IPS-NIHi11 (cell line): ENCODE results near the gene UBASH3A.
A peak's percentile ranks its signal among the peaks of the same experiment; 100 is the strongest.

Experiments
- DNase-seq: peaks from one replicate; pipeline ENCODE4 v3.0.0; 2012; ENCODE audit warnings: mixed read lengths, low spot score

The UBASH3A gene

DNA sequence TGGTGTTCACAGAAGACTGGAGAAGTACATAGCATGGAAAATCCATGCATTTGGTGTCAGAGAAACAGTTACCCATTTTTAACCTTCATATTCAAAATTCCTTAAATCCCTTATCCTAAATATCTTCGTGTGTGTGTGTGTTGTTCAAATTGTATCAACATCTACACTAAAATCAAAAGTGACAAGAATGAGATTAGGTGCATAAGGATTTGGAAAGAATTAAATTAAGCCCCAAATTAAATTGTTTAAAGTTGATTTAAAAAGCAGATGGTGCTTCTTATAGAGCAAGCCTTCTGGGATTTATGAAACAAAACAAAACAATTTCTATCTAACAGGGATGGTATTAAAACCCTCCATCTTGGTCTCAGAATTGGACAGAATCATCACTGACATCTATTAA lies 87.6 kb downstream of the UBASH3A start:
- no peak for DNase-seq

- DNase-seq: no peak
Measured at GRCh38 chr21:42492201-42492600, 88.5 kb downstream of the UBASH3A start.

DNA sequence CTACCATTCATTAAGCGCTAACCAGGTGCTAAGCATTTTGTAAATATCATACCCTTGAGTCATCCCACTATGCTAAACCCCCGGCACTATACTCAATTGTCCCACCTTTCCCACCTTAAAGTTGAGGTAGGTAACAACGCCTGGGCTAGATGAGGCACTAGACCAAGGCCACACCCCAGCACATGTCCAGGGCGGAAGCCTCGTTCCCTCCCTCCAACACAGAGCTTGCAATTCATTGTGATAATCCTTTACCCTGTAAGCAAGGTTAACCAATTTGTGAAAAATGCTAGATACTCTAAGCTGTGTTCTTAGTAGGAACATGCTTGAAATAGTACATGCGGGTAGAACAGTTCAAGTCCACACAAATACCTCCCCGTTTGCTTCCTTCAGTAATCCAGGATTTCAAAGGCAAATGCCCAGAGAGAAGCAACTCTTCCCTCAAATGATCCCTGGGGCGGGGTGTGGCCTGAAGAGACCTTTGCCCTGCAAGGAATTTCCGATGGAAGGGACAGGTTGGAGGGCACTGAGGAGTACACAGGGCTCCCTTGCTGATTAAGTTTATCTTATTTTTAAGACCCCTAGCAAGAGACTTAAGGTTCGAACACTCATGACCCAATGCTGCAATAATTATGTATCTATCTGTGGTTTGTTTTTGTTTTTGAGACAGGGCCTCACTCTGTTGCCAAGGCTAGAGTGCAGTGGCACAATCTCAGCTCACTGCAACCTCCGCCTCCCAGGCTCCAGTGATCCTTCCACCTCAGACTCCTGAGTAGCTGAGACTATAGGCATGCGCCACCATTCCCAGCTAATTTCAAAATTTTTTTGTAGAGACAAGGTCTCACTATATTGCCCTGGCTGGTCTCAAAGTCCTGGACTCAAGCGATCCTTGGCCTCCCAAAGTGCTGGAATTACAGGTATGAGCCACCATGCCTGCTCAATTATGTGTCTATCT lies 89.7 kb downstream of the UBASH3A start:
- no peak for DNase-seq

GRCh38 chr21:42495027-42495426 lies 91.3 kb downstream of the UBASH3A start:
- no peak for DNase-seq

DNA sequence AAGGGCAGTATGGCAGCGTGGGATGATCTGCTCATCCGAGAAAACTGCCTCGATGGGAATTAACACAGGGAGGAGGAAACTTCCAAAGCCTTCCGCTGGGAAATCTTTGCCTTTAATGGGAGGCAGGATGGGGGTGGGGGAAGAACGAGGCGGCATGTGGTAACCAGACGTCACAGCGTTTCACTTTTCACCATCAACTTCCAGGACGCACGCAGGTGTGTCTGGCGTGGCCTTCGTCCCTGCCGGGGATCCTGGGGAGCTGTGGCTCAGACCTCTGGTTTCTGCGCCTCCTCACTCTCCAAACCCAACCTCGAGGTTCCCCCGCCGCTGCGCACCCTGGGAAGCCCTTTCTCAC lies 92.0 kb downstream of the UBASH3A start:
- DNase-seq: peak; percentile 39

DNA sequence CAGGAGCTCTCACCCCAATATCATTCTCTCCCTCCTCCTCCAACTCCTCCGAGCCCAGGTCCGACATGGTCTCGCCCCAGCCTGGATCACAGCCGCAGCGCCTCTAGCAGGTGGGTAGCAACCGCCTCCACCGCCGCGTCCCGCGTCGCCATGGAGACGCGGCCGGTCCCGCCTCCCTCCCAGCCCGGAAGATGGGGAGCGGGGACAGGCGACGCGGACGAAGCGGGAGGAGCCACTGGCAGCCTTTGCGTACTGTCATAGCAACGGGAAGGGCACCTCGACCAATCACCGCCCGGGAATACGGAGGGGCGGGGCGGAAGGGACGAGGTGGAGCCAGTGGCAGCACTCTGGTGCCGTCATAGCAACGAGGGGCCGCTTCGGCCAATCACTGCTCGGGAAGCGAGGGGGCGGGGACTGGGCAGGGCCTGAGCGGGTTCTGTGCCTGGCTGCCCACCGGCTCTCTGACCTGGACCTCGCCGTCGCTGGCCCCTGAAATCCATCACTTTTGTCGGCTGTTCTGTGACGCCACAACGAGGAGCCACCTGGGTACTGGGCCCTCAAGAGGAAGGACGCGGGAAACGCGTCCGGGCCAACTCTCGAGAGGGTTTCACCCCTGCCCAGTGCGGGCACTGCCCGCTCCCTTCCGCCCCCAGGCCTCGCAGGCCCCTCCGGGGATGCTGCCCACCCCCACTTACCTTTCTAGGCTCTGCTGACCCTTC lies 92.6 kb downstream of the UBASH3A start, which contains the start of gene RSPH1:
Gene RSPH1, minus strand, starts transcription at position 105 of the 719 bp plus-strand sequence. Its CDS starts 38 bp downstream, at position 67.
- peak; percentile 99 for DNase-seq

- no peak for DNase-seq
Measured at GRCh38 chr21:42496839-42497202, 93.1 kb downstream of the UBASH3A start.
